NB4 (cell line): ENCODE measurements around the gene MYDGF.

ENCODE experiments used
- CTCF ChIP-seq: IDR thresholded peaks from one replicate; pipeline ENCODE4 v1.5.1; 2012; ENCODE audit warnings: low read depth, low read length
- POLR2A ChIP-seq: IDR thresholded peaks from 2 replicates; pipeline ENCODE4 v1.6.1; 2011; ENCODE audit warnings: mild to moderate bottlenecking; ENCODE audit not compliant: insufficient read length; ENCODE audit errors: extremely low read depth
- TF ChIP-seq, protein P1 (sequence below): IDR thresholded peaks from 2 replicates; pipeline ENCODE4 v1.6.1; 2011; ENCODE audit warnings: low read depth, low read length

GRCh38 chr19:4652075-4652474 is 18.1 kb downstream of the MYDGF start:
- TF ChIP-seq, protein P1, sequence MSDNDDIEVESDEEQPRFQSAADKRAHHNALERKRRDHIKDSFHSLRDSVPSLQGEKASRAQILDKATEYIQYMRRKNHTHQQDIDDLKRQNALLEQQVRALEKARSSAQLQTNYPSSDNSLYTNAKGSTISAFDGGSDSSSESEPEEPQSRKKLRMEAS = no peak
- no peak for TF ChIP-seq CTCF
- TF ChIP-seq POLR2A = no peak
